ENCODE measurements around the gene LAMA4.

Gene LAMA4

DNA sequence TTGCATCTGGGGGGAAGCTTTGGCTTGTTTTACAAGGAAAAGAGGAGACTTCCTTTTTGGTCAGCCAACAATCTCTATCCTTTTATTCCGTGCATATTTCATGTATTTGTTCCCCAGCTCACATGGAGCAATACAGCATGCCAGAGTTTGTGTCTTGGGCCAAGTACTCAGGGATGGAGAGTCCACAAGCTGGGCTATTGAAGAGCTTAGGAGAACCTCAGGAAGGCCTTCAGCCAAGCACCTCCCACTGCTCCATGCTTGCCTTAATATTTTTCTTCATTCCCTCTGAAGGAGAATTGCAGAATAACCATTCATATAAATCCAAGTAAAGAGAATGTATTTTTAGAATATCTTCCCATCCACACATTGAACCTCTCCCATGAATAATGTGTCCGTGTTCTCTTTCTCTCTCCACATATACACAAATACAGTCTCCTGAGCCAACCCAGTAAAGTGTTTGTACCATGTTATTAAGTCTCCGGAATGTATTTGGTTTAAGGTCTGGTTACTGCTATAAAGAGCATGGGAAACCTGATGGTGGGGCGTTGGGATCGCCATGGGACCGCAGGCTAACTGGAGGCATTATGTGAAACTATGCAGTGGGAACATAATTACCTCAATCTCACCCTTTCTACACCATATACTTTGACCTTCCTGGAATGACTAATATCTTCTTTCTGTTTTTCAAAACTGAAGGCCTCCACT lies 3.0 kb downstream of the LAMA4 start:
- no peak overlapping the region for H3K27ac ChIP-seq
- TF ChIP-seq, protein P1, sequence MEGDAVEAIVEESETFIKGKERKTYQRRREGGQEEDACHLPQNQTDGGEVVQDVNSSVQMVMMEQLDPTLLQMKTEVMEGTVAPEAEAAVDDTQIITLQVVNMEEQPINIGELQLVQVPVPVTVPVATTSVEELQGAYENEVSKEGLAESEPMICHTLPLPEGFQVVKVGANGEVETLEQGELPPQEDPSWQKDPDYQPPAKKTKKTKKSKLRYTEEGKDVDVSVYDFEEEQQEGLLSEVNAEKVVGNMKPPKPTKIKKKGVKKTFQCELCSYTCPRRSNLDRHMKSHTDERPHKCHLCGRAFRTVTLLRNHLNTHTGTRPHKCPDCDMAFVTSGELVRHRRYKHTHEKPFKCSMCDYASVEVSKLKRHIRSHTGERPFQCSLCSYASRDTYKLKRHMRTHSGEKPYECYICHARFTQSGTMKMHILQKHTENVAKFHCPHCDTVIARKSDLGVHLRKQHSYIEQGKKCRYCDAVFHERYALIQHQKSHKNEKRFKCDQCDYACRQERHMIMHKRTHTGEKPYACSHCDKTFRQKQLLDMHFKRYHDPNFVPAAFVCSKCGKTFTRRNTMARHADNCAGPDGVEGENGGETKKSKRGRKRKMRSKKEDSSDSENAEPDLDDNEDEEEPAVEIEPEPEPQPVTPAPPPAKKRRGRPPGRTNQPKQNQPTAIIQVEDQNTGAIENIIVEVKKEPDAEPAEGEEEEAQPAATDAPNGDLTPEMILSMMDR (IDR thresholded peaks at IDR 0.05), result no peak
- no peak for TF ChIP-seq ZFX (IDR thresholded peaks at IDR 0.05; ENCODE audit: borderline replicate concordance)

DNA sequence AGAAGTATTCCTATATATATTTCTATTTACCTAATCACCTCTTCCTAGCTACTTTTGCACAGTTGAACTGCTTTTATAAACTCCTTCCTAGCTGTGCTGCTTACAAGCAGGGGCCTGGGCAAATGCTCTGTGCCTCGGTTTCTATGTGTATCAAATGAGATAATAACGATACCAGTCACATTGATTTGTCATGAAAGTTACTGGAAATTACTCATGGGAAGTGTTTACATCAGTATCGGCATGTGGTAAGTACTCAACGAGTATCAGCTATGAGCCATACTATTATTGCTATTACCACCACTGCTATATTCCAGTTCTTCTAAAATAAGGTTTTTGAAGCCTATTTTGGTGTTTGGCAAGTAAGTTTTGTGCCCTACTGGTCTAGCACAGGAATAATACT lies 4.9 kb downstream of the LAMA4 start:
- no peak overlapping the region for H3K27ac ChIP-seq

DNA sequence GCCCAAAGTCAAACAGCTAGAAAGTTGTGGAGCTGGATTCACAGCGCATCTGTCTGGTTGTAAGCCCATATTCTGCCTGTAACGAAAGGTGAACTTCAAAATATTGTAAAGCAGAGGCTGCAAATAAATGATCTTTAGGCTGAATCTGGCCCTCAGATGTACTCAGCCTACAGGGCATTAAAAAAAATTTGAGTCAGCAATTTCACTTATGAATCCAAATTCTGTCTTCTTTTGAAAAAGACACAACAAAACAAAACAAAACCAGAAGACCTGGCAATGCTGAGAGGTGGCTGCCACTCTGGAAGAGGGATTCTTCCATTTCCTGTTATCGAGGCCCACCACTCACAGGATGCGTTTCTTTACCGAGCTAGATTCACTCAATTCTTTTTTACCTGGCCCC lies 7.1 kb downstream of the LAMA4 start:
- H3K27ac ChIP-seq, result no peak overlapping the region
- TF ChIP-seq, protein P1 (IDR thresholded peaks at IDR 0.05), result no peak
- no peak for TF ChIP-seq ZFX (IDR thresholded peaks at IDR 0.05; ENCODE audit: borderline replicate concordance)

More for the DNA sequence above, 4.9 kb downstream of the LAMA4 start:
- TF ChIP-seq ZFX (IDR thresholded peaks at IDR 0.05; ENCODE audit: borderline replicate concordance), result no peak
- TF ChIP-seq, protein P1 (IDR thresholded peaks at IDR 0.05), result no peak

DNA sequence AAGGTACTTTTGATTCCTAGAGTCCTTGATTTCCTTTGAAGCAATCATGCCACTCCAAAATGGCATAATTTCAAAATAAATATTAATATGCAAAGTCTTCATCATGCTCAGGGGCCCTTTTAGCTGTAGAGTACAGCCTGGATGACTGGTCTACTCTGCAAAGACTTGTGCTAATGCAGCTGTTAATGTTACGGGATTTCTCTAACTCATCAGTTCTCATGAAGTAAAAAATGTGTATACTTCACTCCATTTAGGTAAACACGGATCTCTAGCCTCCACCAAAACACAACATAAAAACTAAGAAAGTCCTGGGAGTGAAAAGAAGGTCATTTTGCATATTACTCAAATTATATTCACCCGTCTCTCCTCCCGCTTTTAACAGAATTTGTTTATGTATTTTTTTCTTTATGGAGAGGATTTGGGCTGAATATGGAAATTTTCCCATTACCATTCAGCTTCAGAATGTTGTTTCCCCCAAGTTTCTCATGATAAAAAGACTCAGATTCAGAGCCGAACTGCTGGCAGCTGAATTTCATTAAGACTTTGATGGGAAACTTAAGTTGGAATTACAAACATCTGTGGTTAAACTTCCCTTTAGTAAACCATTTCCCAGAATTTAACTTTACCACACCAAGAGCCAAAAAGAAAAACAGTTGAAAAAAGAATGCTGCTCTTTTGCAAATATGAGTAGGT lies 8.7 kb downstream of the LAMA4 start:
- no peak overlapping the region for H3K27ac ChIP-seq
- TF ChIP-seq, protein P1 (IDR thresholded peaks at IDR 0.05), result no peak
- no peak for TF ChIP-seq ZFX (IDR thresholded peaks at IDR 0.05; ENCODE audit: borderline replicate concordance)

DNA sequence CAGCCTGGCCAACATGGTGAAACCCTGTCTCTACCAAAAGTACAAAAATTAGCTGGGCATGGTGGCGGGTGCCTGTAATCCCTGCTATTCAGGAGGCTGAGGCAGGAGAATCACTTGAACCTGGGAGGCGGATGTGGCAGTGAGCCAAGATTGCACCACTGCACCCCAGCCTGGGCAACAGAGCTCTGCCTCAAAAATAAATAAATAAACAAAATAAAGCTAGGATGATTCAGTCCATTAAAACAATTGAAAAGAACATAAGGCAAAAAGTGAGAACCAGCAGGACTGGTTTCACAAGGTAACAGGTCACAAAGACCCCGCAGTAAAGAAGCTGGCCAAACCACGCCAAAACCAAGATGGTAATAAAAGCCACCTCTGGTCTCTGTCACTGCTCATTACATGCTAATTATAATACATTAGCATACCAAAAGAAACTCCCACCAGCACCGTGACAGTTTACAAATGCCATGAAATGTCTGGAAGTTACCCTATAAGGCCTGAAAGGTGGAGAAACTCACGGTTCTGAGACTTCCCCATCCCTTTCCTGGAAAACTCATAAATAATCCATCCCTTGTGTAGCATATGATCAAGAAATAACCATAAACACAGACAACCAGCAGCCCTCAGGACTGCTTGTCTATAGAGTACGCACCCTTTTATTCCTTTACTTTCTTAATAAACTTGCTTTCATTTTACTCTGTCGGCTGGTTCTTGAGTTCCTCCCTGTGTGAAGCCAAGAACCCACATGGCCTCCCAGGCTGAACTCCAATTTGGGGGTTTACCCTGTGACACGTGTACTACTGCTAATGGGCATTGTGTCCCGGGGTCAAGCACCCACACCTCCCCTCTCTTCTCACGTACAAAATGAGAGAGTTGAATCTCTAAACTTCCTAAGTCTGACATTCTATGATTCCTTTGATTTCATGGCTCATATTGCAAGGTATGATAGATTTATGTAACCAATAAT lies 10.2 kb downstream of the LAMA4 start:
- H3K27ac ChIP-seq, result no peak overlapping the region
- no peak for TF ChIP-seq ZFX (IDR thresholded peaks at IDR 0.05; ENCODE audit: borderline replicate concordance)
- TF ChIP-seq, protein P1 (IDR thresholded peaks at IDR 0.05), result no peak

DNA sequence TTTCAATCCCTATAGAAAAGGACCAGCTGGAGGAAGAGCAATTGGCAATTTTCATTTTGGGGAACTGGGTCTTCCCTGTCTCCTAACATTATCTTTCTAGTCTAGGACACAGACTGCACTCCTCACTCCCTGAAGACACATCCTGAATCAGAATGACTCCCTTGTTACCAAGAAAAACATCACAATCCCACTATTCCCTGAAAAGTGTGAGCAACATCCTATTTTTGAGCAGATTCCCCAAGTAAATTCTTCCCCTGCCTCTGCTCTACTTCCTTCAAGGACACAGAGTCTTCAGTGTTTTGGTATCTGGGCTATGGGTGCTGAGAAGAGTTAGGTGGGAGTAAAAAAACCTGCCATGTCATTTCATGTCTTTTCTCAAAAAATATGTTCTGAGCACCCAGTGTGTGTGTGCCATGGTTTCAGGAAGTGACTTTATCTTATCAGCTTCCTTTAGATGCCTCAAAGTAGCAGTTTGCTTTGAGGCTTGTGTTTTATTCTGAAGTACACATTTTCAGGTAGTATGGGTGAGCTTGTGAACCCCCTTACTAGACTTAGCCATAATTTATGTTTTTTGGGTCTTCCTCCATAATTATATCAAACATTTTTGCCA lies 12.4 kb downstream of the LAMA4 start:
- no peak overlapping the region for H3K27ac ChIP-seq
- TF ChIP-seq, protein P1 (IDR thresholded peaks at IDR 0.05), result no peak
- no peak for TF ChIP-seq ZFX (IDR thresholded peaks at IDR 0.05; ENCODE audit: borderline replicate concordance)
